Suprapubic skin (tissue), 4 donors: ENCODE data around the gene NRXN3. TPM values are rescaled to one million over a fixed set of nuclear protein-coding genes. Genes with fewer than 3 reads are reported as not detected.

Experiments
- DNase-seq, 2 donors: peaks; one replicate each; pipeline ENCODE4 v3.0.0-alpha.2; 2019; ENCODE audit warnings: low spot score in 2 of 2
- H3K27ac ChIP-seq: fragments of 200-600 bp; sonication (generic); one replicate; pipeline ENCODE4 v1.5.1; 2019
- H3K27me3 ChIP-seq: fragments of 200-600 bp; sonication (generic); one replicate; pipeline ENCODE4 v1.5.1; 2019
- H3K36me3 ChIP-seq: fragments of 200-600 bp; sonication (generic); one replicate; pipeline ENCODE4 v1.5.1; 2019
- H3K4me1 ChIP-seq: fragments of 200-600 bp; sonication (generic); one replicate; pipeline ENCODE4 v1.5.1; 2019
- H3K4me3 ChIP-seq: fragments of 200-600 bp; sonication (generic); one replicate; pipeline ENCODE4 v1.5.1; 2019; ENCODE audit warnings: mild to moderate bottlenecking
- H3K9me3 ChIP-seq: fragments of 200-600 bp; sonication (generic); one replicate; pipeline ENCODE4 v1.5.1; 2019
- EP300 ChIP-seq: sonication (generic); formaldehyde crosslinking; IDR thresholded peaks from one replicate; pipeline ENCODE4 v1.6.1; 2017; ENCODE audit warnings: antibody characterized with exemption
- POLR2A ChIP-seq, 2 donors: fragments of 450-650 bp; IDR thresholded peaks; one replicate each; pipeline ENCODE4 v1.6.1; 2017; ENCODE audit warnings: antibody characterized with exemption in 2 of 2, mild to moderate bottlenecking in 2 of 2, moderate library complexity in 2 of 2
- POLR2AphosphoS5 ChIP-seq, 3 donors: sonication (generic); formaldehyde crosslinking; IDR thresholded peaks; one replicate each; pipeline ENCODE4 v1.6.1; 2017; ENCODE audit warnings: antibody characterized with exemption in 3 of 3
- WGBS: methylation state at CpG from one replicate; pipeline ENCODE4 v1.1.5; 2018; 5-methylcytosine and 5-hydroxymethylcytosine counted together
- total RNA-seq, 4 donors: library from RNA; depleted of rRNA; stranded (reverse); fragments of >200 nt; gene quantifications; one replicate each; pipeline ENCODE4 v1.1.0, GENCODE V29; 2016
- TF ChIP-seq, protein P1 (sequence below), 2 donors: fragments of 200-600 bp in 1 of 2; fragments of 450-650 bp in 1 of 2; sonication (generic) in 1 of 2; IDR thresholded peaks; one replicate each; pipeline ENCODE4 v1.5.1; 2016 to 2019; ENCODE audit warnings: antibody characterized with exemption in 2 of 2, mild to moderate bottlenecking in 1 of 2, moderate library complexity in 1 of 2

NRXN3 gene
- total RNA-seq, 4 donors from 2014 or later: 0.79 to 4.3 (median 3.3) TPM

DNA sequence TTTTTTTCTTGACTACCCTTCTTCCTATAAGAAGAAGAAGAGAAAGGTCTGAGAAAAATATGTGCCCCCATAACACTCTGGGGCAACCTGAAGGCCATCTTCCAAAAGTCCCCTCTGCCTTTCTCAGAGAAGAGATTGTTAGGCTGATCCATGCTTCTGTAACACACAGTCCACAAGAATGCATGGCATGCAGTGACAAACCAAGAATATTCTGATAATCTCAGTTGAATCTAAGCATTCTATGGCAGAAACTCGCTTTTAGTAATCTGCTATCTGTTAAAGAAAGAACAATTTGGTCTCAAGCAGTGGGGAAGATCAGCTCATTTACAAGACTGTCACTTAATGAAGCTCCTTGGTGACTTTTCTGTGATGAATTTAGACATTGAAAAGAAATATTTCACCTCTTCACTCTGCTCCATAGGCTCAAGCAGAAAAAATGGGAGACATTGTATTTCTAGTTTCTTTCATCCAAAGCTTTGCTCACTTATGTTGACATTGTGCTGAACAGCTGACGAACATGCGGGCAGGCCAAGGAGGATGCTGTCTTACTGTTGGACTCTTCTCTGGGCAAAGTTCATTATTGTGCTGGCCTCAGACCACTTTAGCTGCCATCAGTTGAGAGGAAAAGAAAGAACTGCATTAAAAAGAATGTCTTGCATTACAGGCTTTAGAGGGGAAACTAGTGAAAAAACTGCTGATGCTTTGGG is 1084.0 kb downstream of the NRXN3 start:
- H3K4me1 ChIP-seq: no peaks in the 10 kb centered on the region
- no peak for DNase-seq
- H3K4me3 ChIP-seq: no peak overlapping the region
- TF ChIP-seq POLR2A (IDR thresholded peaks at IDR 0.05) (no peak), EP300 (no peak), POLR2AphosphoS5 (IDR thresholded peaks at IDR 0.05) (no peak)
- TF ChIP-seq, protein P1, sequence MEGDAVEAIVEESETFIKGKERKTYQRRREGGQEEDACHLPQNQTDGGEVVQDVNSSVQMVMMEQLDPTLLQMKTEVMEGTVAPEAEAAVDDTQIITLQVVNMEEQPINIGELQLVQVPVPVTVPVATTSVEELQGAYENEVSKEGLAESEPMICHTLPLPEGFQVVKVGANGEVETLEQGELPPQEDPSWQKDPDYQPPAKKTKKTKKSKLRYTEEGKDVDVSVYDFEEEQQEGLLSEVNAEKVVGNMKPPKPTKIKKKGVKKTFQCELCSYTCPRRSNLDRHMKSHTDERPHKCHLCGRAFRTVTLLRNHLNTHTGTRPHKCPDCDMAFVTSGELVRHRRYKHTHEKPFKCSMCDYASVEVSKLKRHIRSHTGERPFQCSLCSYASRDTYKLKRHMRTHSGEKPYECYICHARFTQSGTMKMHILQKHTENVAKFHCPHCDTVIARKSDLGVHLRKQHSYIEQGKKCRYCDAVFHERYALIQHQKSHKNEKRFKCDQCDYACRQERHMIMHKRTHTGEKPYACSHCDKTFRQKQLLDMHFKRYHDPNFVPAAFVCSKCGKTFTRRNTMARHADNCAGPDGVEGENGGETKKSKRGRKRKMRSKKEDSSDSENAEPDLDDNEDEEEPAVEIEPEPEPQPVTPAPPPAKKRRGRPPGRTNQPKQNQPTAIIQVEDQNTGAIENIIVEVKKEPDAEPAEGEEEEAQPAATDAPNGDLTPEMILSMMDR (IDR thresholded peaks at IDR 0.05): no peak
- H3K9me3 ChIP-seq: no peaks in the 10 kb centered on the region
- H3K27me3 ChIP-seq: no peaks in the 10 kb centered on the region
- H3K27ac ChIP-seq: no peak overlapping the region
- WGBS: 63% methylated on average over 3 of the region's 3 CpGs
- H3K36me3 ChIP-seq: no peaks in the 10 kb centered on the region

DNA sequence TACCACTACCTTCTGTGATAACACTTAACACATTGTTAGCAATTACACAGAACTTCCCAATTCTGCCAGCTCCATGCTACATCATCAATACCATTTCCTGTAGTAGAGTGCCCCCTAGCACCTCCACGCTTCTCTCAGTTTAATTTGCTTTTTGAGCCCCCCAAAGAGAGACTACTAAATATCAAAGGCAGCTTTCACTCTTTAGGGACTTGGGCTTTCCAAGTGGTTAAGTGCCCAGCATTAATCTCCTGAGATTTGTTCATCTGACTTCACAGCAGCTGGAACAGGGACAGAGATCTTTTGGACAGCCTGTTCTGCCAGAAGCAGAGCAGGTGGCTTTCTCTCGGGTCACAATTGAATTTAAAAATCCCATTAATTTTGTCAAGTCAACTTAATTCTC is 1086.2 kb downstream of the NRXN3 start:
- DNase-seq: no peak

DNA sequence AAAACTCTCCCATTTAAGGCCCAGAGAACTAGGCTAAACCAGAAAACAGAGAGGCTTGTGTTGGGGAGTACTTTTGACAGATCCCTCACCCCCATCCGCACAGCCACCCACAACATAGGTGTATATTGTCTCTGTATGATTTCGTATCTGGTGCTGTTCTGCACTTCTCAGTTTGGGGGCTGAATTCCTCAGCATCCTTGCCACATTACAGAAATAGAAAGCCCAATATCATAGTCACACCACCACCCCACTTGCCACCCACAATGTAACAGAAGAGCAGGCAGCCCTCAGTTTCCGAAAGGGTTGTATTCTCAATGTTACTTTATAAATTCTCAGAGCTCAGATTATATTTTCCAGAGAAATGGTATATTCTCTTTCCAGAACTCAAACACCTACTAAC is 1090.2 kb downstream of the NRXN3 start:
- Histone ChIP-seq H3K4me1 (no peaks in the 10 kb centered on the region), H3K27me3 (no peaks in the 10 kb centered on the region), H3K36me3 (no peaks in the 10 kb centered on the region), H3K27ac (no peak overlapping the region), H3K9me3 (no peaks in the 10 kb centered on the region), H3K4me3 (no peak overlapping the region)
- DNase-seq: no peak
- no peak for TF ChIP-seq POLR2A (IDR thresholded peaks at IDR 0.05)
- no peak for TF ChIP-seq EP300
- TF ChIP-seq, protein P1 (IDR thresholded peaks at IDR 0.05): no peak
- no peak for TF ChIP-seq POLR2AphosphoS5 (IDR thresholded peaks at IDR 0.05)
- 86% methylated on average over 3 of the region's 3 CpGs for WGBS

More for the DNA sequence above, 1086.2 kb downstream of the NRXN3 start:
- H3K4me1 ChIP-seq: no peaks in the 10 kb centered on the region
- H3K27me3 ChIP-seq: no peaks in the 10 kb centered on the region
- 64% methylated on average over 2 of the region's 2 CpGs for WGBS
- H3K27ac ChIP-seq: no peak overlapping the region
- no peaks in the 10 kb centered on the region for H3K36me3 ChIP-seq
- TF ChIP-seq, protein P1 (IDR thresholded peaks at IDR 0.05): no peak
- TF ChIP-seq POLR2AphosphoS5 (IDR thresholded peaks at IDR 0.05): no peak
- no peak for TF ChIP-seq EP300
- TF ChIP-seq POLR2A (IDR thresholded peaks at IDR 0.05): no peak
- H3K9me3 ChIP-seq: no peaks in the 10 kb centered on the region
- no peak overlapping the region for H3K4me3 ChIP-seq

DNA sequence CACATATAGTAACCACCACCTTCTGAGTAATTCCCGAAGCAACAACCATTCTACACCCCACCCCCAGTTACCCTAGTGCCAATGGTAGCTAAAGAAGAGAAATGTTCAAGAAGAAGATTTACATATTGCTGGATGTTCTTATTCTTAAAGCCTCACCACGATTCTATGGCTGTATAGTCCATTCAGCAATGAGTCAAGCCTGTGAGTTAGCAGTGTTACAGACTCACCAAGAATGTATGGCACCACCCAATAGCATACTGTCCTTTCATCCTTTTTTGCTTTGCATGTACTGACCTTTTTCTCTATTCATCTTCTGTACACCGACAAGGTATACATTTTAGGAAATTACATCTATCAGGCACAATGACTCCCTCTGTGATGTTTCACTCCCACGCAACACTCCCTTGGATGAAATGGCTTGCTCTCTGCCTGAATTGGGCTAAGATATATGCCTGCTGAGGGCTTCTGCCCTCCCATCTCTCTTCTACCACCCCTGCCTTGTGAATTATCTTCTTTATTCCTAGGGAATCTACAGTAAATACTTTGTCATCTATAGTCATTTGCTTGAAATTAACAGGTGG is 1095.3 kb downstream of the NRXN3 start:
- Histone ChIP-seq H3K4me3 (no peak overlapping the region), H3K4me1 (no peaks in the 10 kb centered on the region), H3K9me3 (no peaks in the 10 kb centered on the region), H3K36me3 (no peaks in the 10 kb centered on the region), H3K27ac (no peak overlapping the region), H3K27me3 (no peaks in the 10 kb centered on the region)
- TF ChIP-seq EP300: no peak
- TF ChIP-seq POLR2A (IDR thresholded peaks at IDR 0.05): no peak
- TF ChIP-seq, protein P1 (IDR thresholded peaks at IDR 0.05): no peak
- TF ChIP-seq POLR2AphosphoS5 (IDR thresholded peaks at IDR 0.05): no peak
- DNase-seq: no peak
- 76% methylated on average over 4 of the region's 4 CpGs for WGBS

GRCh38 chr14:79270361-79270760 is 1100.2 kb downstream of the NRXN3 start:
- 89% methylated on average over 3 of the region's 3 CpGs for WGBS
- no peak overlapping the region for H3K4me3 ChIP-seq
- DNase-seq: no peak
- H3K9me3 ChIP-seq: no peaks in the 10 kb centered on the region
- H3K27me3 ChIP-seq: peaks cover 4% of the 10 kb centered on the region
- no peak overlapping the region for H3K27ac ChIP-seq
- H3K4me1 ChIP-seq: no peaks in the 10 kb centered on the region
- TF ChIP-seq, protein P1 (IDR thresholded peaks at IDR 0.05): no peak
- TF ChIP-seq POLR2AphosphoS5 (IDR thresholded peaks at IDR 0.05): no peak
- TF ChIP-seq EP300: no peak
- TF ChIP-seq POLR2A (IDR thresholded peaks at IDR 0.05): no peak
- no peaks in the 10 kb centered on the region for H3K36me3 ChIP-seq
